ENCODE data around the gene WSB1.
"Not testable (repeated sequence)": the region's sequence is repeated elsewhere in the genome, so short reads cannot be mapped to it uniquely, and the experiment has no call there.

Gene WSB1

DNA sequence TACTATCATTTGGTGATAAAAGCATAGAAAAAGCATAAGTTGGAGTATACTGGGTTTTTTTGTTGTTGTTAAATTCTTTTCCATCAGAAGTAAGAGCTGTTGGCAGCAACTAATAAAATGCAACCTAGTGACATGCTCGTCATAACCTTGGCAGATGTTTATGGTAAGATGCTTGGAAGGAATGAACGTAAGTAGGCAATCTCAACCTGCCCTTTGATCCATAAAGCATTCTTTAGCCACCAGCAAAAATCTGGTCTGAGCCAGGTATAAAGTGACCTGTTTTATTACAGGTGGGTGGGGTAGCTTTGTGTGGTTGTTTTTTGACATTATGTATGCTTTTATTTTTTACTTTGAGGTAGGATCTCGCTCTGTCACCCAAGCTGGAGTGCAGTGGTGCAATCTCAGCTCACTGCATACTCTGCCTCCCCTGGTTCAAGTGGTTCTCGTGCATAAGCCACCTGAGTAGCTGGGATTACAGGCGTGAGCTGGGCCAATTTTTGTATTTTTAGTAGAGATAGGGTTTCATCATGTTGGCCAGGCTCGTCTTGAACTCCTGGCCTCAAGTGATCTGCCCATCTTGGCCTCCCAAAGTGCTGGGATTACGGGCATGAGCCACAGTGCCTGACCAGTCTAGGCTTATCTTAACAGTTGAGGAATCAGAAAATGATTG is 22.0 kb downstream of the WSB1 start:
- no peak for DNase-seq (ENCODE audit: low read depth in 2 of 2)

- no peak for DNase-seq (ENCODE audit: low read depth in 2 of 2)
Observed at GRCh38 chr17:27318228-27318627, 24.3 kb downstream of the WSB1 start.

DNA sequence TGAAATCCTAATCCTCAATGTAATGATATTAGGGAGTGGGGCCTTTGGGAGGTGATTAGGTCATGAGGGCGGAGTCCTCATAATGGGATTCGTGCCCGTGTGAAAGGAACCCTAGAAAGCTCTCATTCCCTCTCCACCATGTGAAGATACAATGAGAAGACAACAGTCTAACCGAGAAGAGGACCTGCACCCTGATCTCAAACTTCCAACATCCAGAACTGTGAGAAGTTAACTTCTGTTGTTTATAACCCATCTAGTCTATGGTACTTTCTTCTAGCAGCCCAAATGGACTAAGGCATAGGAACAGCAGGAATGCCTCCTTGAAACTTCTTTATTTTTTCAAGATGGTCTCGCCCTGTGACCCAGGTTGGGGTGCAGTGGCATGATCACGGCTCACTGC is 24.7 kb downstream of the WSB1 start:
- no peak for DNase-seq (ENCODE audit: low read depth in 2 of 2)

- DNase-seq (ENCODE audit: low read depth in 2 of 2), result no peak
Observed at GRCh38 chr17:27319541-27320221, 25.8 kb downstream of the WSB1 start.

DNA sequence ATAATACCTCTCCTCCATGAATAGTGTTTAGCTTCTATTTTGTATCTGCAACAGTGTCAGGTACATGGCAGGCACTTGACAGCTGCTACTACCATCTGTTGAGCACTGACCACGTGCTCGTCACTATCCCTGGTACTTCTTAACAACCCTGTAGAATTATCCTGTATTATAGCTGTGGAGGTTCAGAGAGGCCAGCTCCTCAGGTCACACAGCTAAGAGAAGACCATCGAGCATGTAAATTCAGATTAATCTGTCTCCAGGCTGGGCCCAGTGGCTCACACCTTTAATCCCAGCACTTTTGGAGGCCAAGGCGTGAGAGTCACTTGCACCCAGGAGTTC is 26.3 kb downstream of the WSB1 start:
- no peak for DNase-seq (ENCODE audit: low read depth in 2 of 2)

GRCh38 chr17:27321372-27321771 is 27.5 kb downstream of the WSB1 start:
- no peak for DNase-seq (ENCODE audit: low read depth in 2 of 2)

DNA sequence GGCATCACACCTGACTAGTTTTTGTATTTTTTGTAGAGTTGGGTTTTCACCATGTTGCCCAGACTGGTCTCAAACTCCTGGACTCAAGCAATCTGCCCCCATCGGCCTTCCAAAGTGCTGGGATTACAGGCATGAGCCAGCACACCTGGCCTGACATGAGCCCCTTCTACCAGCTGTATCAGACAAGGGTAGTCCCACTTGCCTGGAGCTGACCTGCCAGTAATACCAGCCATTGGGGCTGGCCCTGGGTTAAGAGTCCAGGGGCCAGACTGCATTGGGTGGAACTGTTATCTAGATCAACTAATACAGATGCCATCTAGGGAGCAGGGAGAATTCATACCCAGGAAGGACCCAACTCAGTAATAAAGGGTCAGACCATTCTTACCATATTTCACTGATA is 28.1 kb downstream of the WSB1 start:
- no peak for DNase-seq (ENCODE audit: low read depth in 2 of 2)

GRCh38 chr17:27322690-27323508 is 29.0 kb downstream of the WSB1 start:
- DNase-seq (ENCODE audit: low read depth in 2 of 2), result no peak

GRCh38 chr17:27323538-27324215 is 29.8 kb downstream of the WSB1 start:
- no peak for DNase-seq (ENCODE audit: low read depth in 2 of 2)

DNA sequence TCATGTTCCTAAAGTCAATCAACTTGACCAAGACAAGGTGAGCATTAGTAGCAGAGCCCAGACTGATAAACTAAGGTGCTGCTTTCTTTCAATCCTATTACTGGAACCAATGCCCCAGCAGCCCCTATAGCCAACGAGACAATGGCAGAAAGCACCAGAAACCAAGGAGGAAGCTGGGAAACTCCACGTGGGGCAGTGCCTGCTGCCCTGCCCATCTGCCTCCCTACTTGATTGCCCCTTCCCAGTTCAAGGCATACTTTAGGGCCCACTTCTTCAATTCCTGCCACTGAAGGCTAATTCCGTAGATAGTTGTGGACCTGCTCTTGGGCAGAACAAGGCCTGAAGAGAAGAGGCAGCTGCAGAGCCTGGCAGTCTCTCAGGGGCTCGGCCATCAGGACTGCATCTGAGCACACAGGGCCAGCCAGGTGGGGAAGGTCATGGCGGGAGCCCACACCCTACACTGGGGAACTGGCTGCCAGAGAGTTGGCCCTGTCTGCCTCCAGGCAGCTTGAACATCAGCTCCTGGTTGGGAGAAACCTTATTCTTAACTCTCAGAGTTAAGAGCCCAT is 30.9 kb downstream of the WSB1 start:
- no peak for DNase-seq (ENCODE audit: low read depth in 2 of 2)

DNA sequence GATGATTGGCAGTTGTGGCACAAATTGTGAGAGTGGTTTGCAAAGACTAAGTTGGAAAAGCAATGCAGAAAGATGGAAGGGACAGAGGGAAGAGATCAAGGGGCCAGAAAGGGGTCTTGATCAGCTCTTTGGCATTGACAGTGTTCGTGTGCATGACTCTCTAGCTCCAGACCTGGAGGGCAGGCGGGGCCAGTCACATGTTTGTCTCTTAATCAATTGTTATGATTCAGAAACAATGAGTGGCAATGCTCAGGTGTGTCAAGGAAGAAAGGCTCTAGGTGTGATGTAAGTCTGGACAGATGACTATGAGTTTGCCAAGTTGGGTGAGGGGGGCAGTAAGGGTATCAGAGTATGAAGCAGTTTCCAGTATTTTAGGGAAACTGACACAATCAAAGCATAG is 32.1 kb downstream of the WSB1 start:
- DNase-seq (ENCODE audit: low read depth in 2 of 2), result no peak

GRCh38 chr17:27326585-27326984 is 32.7 kb downstream of the WSB1 start:
- no peak for DNase-seq (ENCODE audit: low read depth in 2 of 2)

- no peak for DNase-seq (ENCODE audit: low read depth in 2 of 2)
Observed at GRCh38 chr17:27327397-27327796, 33.5 kb downstream of the WSB1 start.

DNA sequence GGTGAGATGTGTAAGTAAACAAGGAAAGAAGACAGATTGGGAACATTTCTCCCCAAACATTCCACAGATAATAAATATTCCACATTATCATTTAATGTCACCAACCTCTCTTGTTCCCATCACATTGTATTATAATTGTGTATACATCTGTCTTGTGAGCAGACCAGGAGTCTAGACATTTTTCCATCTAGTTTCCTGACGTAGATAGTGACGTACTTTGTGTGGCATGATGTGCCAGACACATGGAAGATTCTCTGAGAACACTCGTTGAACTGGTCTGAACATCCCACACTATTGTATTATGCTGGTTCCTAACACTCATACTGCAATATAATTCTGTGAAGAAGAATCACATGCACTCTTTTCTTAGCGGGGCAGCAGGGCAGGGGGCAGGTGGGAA is 34.0 kb downstream of the WSB1 start:
- DNase-seq (ENCODE audit: low read depth in 2 of 2), result no peak

- not testable (repeated sequence) for DNase-seq (ENCODE audit: low read depth in 2 of 2)
Observed at GRCh38 chr17:27328686-27329085, 34.8 kb downstream of the WSB1 start.

DNA sequence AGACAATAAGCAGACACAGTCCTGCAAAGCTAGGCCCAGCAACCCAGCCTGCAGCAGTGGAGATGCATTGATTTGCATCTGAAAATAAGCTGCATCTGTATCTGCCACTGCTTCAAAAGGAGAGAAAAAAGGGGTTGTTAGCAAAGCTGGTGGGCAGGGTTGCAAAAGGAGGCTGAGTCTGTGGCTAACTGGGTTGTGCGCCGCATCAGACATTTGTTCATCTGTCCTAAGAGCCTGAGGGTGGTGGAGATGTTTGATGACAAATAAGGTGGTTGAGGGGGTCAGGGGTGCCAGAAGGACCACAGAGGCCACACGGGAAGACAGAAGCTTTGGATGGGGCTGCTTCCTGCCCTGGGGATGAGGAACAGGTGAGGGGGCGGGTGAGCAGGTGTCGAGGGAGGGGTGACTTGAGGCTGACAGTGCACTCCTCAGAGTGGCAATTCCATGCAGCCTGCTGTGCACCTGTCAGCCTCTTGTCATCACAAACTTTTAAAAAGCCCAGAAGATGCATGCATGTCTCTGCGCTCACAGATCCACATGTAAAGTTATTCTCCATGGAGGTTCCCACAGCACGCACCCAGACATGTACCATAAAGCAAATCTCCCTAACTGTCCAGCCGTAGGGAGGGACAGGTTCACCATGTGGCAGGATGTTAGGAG is 35.4 kb downstream of the WSB1 start:
- no peak for DNase-seq (ENCODE audit: low read depth in 2 of 2)

DNA sequence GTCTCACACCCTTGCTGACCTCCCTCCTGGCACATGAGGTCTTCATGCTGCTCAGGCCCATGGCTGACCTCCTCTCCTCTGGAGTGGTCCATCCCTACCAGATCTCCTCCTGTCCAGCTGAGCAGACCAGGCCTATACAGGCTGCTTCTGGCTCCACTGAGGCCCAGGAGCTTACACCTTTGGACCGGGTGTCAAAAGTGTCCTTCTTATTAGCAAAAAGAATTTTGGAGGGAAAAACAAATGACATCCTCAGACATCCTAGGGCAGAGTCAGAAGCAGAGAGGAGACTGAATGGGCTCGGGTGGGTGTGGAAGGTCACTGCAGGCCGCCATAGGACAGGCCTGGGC is 38.1 kb downstream of the WSB1 start:
- DNase-seq (ENCODE audit: low read depth in 2 of 2), result no peak

GRCh38 chr17:27332485-27333409 is 38.8 kb downstream of the WSB1 start:
- DNase-seq (ENCODE audit: low read depth in 2 of 2), result peak; percentile 87 to 89

GRCh38 chr17:27333410-27333980 is 39.6 kb downstream of the WSB1 start:
- DNase-seq (ENCODE audit: low read depth in 2 of 2), result no peak

DNA sequence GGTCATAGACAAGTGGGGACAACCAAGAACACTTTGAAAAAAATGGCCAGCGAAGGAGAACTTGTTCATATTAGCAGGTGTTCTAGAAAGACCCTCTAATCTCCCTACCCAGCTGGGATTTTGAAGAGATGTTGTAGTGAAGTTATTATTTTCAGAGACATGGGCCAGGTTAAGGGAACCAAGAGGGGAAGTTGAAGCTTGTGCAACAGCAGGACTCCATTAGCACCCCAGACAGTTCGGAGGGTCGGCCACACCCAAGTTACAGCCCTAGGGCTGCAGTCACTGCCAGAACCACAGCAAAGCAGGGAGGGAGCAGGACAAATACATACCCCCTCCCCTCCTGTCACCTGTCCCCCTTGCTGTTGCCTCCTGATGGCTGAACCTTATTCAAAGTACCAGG is 42.3 kb downstream of the WSB1 start:
- no peak for DNase-seq (ENCODE audit: low read depth in 2 of 2)
